CD14-positive monocyte (primary cell): Measurements from ENCODE around the gene DOK6. TPM values are rescaled to one million over a fixed set of nuclear protein-coding genes. Genes with fewer than 3 reads are reported as not detected.

Source experiments
- DNase-seq, 3 donors: peaks; one replicate each; pipeline ENCODE4 v3.0.0-alpha.2; 2011 to 2022
- H2AFZ ChIP-seq: 2 replicates; pipeline ENCODE4 v1.6.0; 2012; ENCODE audit warnings: mild to moderate bottlenecking, low read depth, low read length, inconsistent platforms; ENCODE audit not compliant: insufficient read depth, poor library complexity, severe bottlenecking
- H3K27ac ChIP-seq, 2 donors: 1 replicate in 1 of 2; 2 replicates in 1 of 2; pipeline ENCODE4 v1.5.1; 2012 to 2013; ENCODE audit warnings: low read length in 2 of 2, control low read depth in 1 of 2, inconsistent platforms in 1 of 2, low read depth in 1 of 2, mild to moderate bottlenecking in 1 of 2
- H3K27me3 ChIP-seq, 2 donors: one replicate each; pipeline versions ENCODE4 v1.6.0 to v1.6.1; 2011 to 2013; ENCODE audit warnings: low read length in 2 of 2; ENCODE audit not compliant: control insufficient read depth in 2 of 2, insufficient read depth in 2 of 2
- H3K36me3 ChIP-seq, 2 donors: replicated peaks in 1 of 2; 1 replicate in 1 of 2; 2 replicates in 1 of 2; pipeline versions ENCODE4 v1.5.1 to v1.6.1; 2012 to 2013; ENCODE audit warnings: low read length in 2 of 2, control low read depth in 1 of 2, inconsistent platforms in 1 of 2, mild to moderate bottlenecking in 1 of 2; ENCODE audit not compliant: insufficient read depth in 2 of 2, control insufficient read depth in 1 of 2
- H3K4me1 ChIP-seq, 2 donors: 1 replicate in 1 of 2; 2 replicates in 1 of 2; pipeline versions ENCODE4 v1.5.1 to v1.6.1; 2012 to 2013; ENCODE audit warnings: low read length in 2 of 2, control low read depth in 1 of 2, inconsistent platforms in 1 of 2, mild to moderate bottlenecking in 1 of 2, moderate library complexity in 1 of 2; ENCODE audit not compliant: insufficient read depth in 2 of 2, control insufficient read depth in 1 of 2
- H3K4me2 ChIP-seq: replicated peaks from 2 replicates; pipeline ENCODE3; 2012; ENCODE audit warnings: low read length, moderate library complexity, mild to moderate bottlenecking; ENCODE audit not compliant: poor library complexity, severe bottlenecking; ENCODE audit errors: extremely low read depth
- H3K4me3 ChIP-seq, 3 experiments: fragments of 200-600 bp in 1 of 3; sonication (generic) in 1 of 3; replicated peaks in 1 of 3; 1 replicate in 2 of 3; 2 replicates in 1 of 3; pipeline ENCODE4 v1.5.1; 2011 to 2013; ENCODE audit warnings: low read length in 3 of 3, mild to moderate bottlenecking in 3 of 3, control low read depth in 2 of 3, low read depth in 2 of 3, inconsistent platforms in 1 of 3, moderate library complexity in 1 of 3
- H3K79me2 ChIP-seq: 2 replicates; pipeline ENCODE4 v1.6.0; 2012; ENCODE audit warnings: mild to moderate bottlenecking, control low read depth, inconsistent platforms, low read length, moderate library complexity; ENCODE audit not compliant: insufficient read depth
- H3K9ac ChIP-seq: 2 replicates; pipeline ENCODE4 v1.6.0; 2017; ENCODE audit warnings: low read length, mild to moderate bottlenecking; ENCODE audit not compliant: insufficient read depth, poor library complexity, severe bottlenecking
- H3K9me3 ChIP-seq, 2 donors: replicated peaks in 1 of 2; 1 replicate in 1 of 2; 2 replicates in 1 of 2; pipeline versions ENCODE4 v1.5.1 to v1.6.1; 2012 to 2013; ENCODE audit warnings: low read length in 2 of 2, control low read depth in 1 of 2; ENCODE audit not compliant: control insufficient read depth in 1 of 2, insufficient read depth in 1 of 2
- H4K20me1 ChIP-seq: 2 replicates; pipeline ENCODE4 v1.6.0; 2012; ENCODE audit warnings: mild to moderate bottlenecking, low read length, control low read depth, moderate library complexity; ENCODE audit not compliant: insufficient read depth
- H3K27ac Mint-ChIP-seq, 7 donors: one replicate each; pipeline ENCODE4 v1.8.0; 2020; ENCODE audit warnings: mild to moderate bottlenecking in 7 of 7, mixed read lengths in 7 of 7, moderate library complexity in 6 of 7, inconsistent platforms in 2 of 7
- H3K27me3 Mint-ChIP-seq, 3 donors: one replicate each; pipeline ENCODE4 v1.8.0; 2021 to 2022; ENCODE audit warnings: low read depth in 3 of 3, mild to moderate bottlenecking in 3 of 3, mixed read lengths in 3 of 3, moderate library complexity in 3 of 3, inconsistent platforms in 1 of 3
- H3K36me3 Mint-ChIP-seq, 2 donors: one replicate each; pipeline ENCODE4 v1.8.0; 2020; ENCODE audit warnings: mixed read lengths in 2 of 2, inconsistent platforms in 1 of 2, mild to moderate bottlenecking in 1 of 2
- H3K4me1 Mint-ChIP-seq: one replicate; pipeline ENCODE4 v1.8.0; 2020; ENCODE audit warnings: mild to moderate bottlenecking, mixed read lengths
- H3K4me3 Mint-ChIP-seq, 2 donors: one replicate each; pipeline ENCODE4 v1.8.0; 2020; ENCODE audit warnings: mild to moderate bottlenecking in 2 of 2, mixed read lengths in 2 of 2, moderate library complexity in 1 of 2
- H3K9me3 Mint-ChIP-seq, 7 donors: one replicate each; pipeline ENCODE4 v1.8.0; 2020 to 2022; ENCODE audit warnings: mixed read lengths in 7 of 7, mild to moderate bottlenecking in 6 of 7, moderate library complexity in 6 of 7, inconsistent platforms in 2 of 7
- WGBS: methylation state at CpG from one replicate; pipeline ENCODE4 v1.1.5; 2013; ENCODE audit warnings: missing lambda C conversion rate; ENCODE audit not compliant: insufficient coverage; 5-methylcytosine and 5-hydroxymethylcytosine counted together
- intact Hi-C, 2 donors: fragments of 100-400 bp; cut with micrococcal nuclease; formaldehyde crosslinking; loops; one replicate each; pipeline versions ENCODE4 v1.15.0 to v1.15.1; 2023
- polyA plus RNA-seq, 3 donors: library from polyadenylated mRNA; depleted of rRNA in 1 of 3; unstranded in 2 of 3; stranded (reverse) in 1 of 3; fragments of 300-500 nt in 2 of 3; fragments of >200 nt in 1 of 3; fragmentation: Illumina TruSeq in 2 of 3; gene quantifications; 1 replicate in 2 of 3; 2 replicates in 1 of 3; pipeline ENCODE4 v1.2.3, GENCODE V29; 2012 to 2021
- TF ChIP-seq, protein P1 (sequence below): fragments of 200-600 bp; IDR thresholded peaks from one replicate; pipeline ENCODE4 v1.8.0; 2022; ENCODE audit warnings: antibody characterized with exemption, mild to moderate bottlenecking

Gene DOK6
- polyA plus RNA-seq, 3 donors: not detected

DNA sequence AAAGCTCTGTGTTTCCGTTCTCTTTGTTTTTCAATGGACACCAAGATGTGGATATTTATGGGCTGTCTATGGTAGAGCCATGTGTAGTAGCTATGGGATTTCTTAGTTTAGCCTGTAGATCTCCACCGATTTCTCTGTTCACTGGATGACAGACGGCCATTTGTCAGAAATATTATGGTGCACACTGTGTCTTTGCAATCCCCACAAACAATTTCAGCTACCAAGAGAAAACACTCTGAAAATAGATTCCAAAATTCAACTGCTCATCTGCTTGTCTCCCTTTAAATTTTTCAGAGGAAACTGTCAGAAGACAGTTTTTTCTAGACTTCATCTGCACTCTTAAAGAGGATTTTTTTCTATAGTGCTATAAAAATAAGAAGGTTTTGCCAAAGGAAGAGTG is 380.2 kb downstream of the DOK6 start:
- H3K36me3 Mint-ChIP-seq: no peaks in the 10 kb centered on the region
- no peak overlapping the region for H3K27ac ChIP-seq
- no peaks in the 10 kb centered on the region for H3K27me3 ChIP-seq

DNA sequence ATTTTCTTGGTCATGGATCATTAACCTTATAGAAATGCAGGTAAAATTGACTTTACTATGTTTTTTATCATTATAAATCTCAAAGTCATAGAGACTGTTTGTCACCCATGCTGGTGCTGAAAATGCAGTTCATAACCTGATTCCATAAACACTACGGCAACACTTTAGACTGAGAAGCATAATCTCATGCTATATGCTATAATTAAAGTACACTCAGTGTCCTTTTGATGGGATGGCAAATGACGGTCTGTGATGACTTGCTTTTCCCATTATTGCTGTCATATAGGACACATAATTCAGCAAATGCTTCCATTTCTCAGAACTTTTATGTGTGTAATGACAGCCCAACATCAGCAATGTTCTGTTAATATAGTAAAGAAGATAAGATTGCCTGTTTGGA is 384.1 kb downstream of the DOK6 start:
- WGBS: no CpG with 5 or more reads among the region's 2 CpGs
- no peak overlapping the region for H3K9ac ChIP-seq
- DNase-seq: no peak
- no peaks in the 10 kb centered on the region for H3K36me3 Mint-ChIP-seq
- no peak overlapping the region for H3K27ac ChIP-seq
- H3K27me3 ChIP-seq: no peaks in the 10 kb centered on the region
- no peak overlapping the region for H3K4me3 Mint-ChIP-seq
- H3K79me2 ChIP-seq: no peaks in the 10 kb centered on the region
- H3K4me2 ChIP-seq: no peak overlapping the region
- TF ChIP-seq, protein P1, sequence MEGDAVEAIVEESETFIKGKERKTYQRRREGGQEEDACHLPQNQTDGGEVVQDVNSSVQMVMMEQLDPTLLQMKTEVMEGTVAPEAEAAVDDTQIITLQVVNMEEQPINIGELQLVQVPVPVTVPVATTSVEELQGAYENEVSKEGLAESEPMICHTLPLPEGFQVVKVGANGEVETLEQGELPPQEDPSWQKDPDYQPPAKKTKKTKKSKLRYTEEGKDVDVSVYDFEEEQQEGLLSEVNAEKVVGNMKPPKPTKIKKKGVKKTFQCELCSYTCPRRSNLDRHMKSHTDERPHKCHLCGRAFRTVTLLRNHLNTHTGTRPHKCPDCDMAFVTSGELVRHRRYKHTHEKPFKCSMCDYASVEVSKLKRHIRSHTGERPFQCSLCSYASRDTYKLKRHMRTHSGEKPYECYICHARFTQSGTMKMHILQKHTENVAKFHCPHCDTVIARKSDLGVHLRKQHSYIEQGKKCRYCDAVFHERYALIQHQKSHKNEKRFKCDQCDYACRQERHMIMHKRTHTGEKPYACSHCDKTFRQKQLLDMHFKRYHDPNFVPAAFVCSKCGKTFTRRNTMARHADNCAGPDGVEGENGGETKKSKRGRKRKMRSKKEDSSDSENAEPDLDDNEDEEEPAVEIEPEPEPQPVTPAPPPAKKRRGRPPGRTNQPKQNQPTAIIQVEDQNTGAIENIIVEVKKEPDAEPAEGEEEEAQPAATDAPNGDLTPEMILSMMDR: no peak
- peaks cover 0 to 2% (median 0%) of the 10 kb centered on the region in 3 donors for H3K27me3 Mint-ChIP-seq
- H3K4me1 Mint-ChIP-seq: no peaks in the 10 kb centered on the region
- no peaks in the 10 kb centered on the region for H3K9me3 ChIP-seq
- H3K4me1 ChIP-seq: no peaks in the 10 kb centered on the region
- H3K36me3 ChIP-seq: no peaks in the 10 kb centered on the region
- no peak overlapping the region for H3K4me3 ChIP-seq
- H2AFZ ChIP-seq: no peak overlapping the region
- H3K27ac Mint-ChIP-seq: no peak overlapping the region
- intact Hi-C loops: no loop called here
- H4K20me1 ChIP-seq: no peaks in the 10 kb centered on the region
- H3K9me3 Mint-ChIP-seq: peaks cover 0 to 8% (median 2%) of the 10 kb centered on the region in 7 donors

More for the DNA sequence above, 380.2 kb downstream of the DOK6 start:
- H3K4me3 ChIP-seq: no peak overlapping the region
- Mint-ChIP-seq H3K27me3 (peaks cover 0 to 2% (median 0%) of the 10 kb centered on the region in 3 donors), H3K4me3 (no peak overlapping the region), H3K4me1 (no peaks in the 10 kb centered on the region), H3K9me3 (peaks cover 0 to 4% (median 2%) of the 10 kb centered on the region in 7 donors), H3K27ac (no peak overlapping the region)
- no peaks in the 10 kb centered on the region for H3K9me3 ChIP-seq
- no peaks in the 10 kb centered on the region for H3K36me3 ChIP-seq
- no peaks in the 10 kb centered on the region for H3K4me1 ChIP-seq
- intact Hi-C loops: no loop called here
- no peaks in the 10 kb centered on the region for H4K20me1 ChIP-seq
- H3K79me2 ChIP-seq: no peaks in the 10 kb centered on the region
- H2AFZ ChIP-seq: no peak overlapping the region
- H3K9ac ChIP-seq: no peak overlapping the region
- 100% methylated on average over 1 of the region's 3 CpGs for WGBS
- TF ChIP-seq, protein P1: no peak
- H3K4me2 ChIP-seq: no peak overlapping the region
- DNase-seq: no peak
